ENCODE results near the gene TRAPPC3.

TRAPPC3 gene

DNA sequence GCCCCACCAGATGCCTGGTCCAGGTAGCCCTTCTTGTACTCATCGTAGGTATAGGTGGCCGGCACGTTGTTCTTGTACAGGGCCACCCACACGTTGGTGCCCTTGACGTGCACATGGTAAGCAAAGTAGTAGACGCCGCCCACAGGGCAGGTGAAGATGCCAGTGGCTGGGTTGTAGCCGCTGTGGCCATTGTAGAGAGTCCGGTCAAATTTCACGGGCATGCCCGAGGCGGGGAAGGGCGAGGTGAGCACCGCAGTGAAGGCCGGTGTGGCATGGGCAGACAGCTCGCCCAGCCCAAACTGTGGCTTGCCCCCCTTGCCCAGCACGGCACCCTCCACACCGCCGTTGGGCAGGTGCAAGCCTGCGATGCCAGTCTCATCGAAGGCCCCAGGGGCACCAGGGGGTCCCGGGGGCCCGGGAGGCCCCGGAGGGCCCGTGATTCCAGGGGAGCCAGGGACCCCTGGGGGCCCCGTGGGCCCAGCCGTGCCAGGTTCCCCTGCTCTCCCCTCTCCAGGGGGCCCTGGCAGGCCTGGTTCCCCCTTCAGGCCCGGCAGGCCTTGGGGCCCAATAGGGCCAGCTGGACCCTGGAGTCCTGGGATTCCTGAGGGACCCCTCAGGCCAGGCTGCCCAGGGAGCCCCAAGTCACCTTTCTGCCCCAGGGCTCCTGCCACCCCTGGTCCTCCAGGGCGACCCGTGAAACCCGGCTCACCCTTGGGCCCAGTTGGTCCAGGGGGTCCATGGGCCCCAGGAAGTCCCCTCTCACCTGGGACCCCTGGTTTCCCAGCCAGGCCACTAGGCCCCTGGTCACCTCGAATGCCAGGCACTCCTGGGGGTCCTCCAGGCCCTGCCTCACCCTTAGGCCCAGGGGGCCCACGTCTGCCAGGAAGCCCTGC is 51.3 kb downstream of the TRAPPC3 start:
- DNase-seq: no peak

DNA sequence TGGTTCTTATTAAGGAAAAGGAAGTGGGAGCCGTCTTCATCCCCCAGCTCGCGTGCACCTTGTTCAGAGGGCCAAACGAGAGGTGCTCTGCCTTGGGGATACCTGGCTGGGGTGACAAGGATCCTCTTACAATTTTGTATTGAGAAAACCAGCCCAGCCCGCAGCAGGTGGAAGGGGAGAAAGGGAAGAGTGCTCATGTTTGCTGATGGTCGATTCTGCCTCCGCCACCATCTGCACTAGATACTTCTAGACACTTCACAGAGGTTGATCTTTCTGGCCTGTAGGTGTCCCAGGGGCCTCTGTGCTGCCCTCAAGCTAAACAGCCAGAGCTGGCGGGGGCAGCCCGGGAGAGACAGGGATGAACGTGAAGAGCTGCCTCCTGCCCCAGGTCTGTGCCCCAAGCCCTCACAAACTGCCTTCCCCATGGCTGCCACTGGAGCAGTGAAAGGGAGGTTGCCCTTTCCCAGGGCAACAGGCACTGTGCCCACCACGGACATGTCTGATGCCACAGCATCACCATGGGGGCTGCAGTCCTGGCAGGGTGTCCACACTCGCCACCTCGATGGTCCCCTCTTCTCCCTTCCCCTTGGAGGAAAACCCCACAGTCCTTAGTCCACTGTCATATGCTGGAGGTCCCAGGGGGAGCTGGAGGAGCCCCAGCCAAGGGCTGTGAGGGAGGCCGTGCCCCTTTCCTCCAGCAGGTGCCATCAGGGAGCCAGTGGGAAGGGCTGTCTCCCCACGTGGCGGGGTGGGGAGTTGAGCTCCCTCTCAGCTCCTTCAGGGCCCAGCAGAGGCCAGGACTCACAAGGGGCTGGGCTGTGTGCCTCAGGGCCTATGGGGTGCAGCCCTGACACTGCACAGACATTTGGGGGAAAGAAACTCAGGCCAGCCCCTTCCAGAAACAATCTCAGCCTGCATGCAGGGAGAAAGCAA is 52.5 kb downstream of the TRAPPC3 start:
- DNase-seq: no peak

DNA sequence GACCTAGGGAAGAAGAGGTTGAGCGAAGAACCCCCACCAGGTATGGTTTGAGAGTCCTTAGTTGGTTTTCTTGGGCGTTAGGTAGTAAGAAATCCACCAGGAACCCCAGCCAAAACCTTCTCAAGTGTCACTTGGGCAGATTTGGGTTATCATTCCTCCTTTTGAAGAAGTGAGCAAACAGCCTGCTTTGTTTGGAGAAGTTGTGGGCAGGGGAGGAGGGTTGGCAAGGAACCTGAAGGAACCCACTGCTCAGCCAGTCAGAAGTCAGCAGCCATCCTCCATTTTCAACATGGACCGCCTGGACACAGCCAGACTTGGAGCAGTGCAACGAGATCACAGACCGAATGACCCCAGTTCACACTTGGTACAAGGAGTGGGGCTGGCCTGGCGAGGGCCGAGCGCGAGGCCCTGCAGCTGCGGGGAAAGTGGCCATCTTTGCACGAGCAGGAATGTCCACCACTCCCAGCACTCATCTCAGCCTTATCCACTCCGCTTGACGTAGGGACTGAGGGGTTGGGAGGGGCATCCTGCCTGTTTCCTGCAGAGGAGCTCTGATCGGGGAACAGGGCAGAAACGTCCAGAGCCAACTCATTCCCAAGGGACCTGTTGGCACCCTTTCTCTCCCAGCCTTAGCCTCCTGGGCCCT is 53.4 kb downstream of the TRAPPC3 start:
- no peak for DNase-seq

GRCh38 chr1:36094621-36095061 is 54.6 kb downstream of the TRAPPC3 start:
- no peak for DNase-seq

GRCh38 chr1:36093929-36094328 is 55.4 kb downstream of the TRAPPC3 start:
- DNase-seq: no peak

GRCh38 chr1:36093226-36093625 is 56.1 kb downstream of the TRAPPC3 start:
- no peak for DNase-seq

GRCh38 chr1:36092798-36093185 is 56.5 kb downstream of the TRAPPC3 start:
- DNase-seq: no peak

DNA sequence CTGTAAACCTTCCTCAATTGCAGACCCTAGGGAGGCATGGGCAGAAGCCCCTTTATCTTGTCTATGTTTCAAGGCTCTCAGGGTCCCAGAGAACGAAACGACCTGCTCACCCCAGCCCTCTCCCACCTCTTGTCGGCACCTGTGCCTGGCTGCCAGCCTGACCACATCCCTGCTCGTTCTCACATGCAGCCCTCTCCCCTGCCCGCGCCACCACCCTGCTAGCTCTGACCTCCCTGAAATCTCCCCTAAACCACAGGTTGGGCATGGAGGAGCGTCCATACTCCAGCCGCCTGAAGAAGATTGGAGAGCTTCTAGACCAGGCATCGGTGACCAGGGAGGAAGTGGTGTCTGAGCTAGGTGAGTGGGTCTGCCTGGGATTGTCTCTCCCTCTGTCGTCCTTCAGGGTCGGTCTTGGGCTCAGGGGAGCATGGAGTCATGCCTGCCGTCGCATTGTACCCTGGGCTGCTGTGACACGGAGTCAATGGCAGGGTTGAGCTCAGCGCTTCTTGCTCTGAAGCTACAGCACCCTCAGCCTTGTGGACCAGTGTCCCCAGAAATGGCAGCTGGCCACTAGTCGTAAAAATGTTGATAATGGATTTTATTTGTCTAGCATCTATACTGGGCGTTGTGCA is 57.0 kb downstream of the TRAPPC3 start:
- DNase-seq: no peak

DNA sequence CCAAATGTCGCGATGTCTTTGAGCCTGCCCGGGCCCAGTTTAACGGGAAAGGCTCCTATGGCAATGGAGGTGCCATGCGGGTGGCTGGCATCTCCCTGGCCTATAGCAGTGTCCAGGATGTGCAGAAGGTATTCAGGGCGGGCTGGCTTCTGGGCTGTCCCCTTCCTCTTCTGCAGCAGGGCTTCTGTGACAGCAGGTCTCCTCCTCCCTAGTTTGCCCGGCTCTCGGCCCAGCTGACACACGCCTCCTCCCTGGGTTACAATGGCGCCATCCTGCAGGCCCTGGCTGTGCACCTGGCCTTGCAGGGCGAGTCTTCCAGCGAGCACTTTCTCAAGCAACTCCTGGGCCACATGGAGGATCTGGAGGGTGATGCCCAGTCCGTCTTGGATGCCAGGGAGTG is 57.6 kb downstream of the TRAPPC3 start:
- no peak for DNase-seq

DNA sequence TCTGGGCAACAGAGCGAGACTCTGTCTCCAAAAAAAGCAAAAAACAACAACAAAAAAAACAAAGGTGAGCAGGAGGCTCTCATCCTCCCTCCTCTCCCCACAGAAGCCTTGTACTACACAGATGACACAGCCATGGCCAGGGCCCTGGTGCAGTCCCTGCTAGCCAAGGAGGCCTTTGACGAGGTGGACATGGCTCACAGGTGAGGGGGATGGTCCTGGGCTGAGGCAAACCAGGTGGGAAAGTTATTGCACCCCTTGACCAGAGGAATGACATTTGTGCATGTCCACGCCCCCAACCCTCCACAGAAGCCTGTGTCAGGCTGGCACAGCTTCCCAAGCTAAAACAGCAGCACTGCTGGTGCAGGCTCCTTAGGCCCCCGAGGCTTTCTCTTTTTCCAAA is 58.1 kb downstream of the TRAPPC3 start:
- DNase-seq: no peak

DNA sequence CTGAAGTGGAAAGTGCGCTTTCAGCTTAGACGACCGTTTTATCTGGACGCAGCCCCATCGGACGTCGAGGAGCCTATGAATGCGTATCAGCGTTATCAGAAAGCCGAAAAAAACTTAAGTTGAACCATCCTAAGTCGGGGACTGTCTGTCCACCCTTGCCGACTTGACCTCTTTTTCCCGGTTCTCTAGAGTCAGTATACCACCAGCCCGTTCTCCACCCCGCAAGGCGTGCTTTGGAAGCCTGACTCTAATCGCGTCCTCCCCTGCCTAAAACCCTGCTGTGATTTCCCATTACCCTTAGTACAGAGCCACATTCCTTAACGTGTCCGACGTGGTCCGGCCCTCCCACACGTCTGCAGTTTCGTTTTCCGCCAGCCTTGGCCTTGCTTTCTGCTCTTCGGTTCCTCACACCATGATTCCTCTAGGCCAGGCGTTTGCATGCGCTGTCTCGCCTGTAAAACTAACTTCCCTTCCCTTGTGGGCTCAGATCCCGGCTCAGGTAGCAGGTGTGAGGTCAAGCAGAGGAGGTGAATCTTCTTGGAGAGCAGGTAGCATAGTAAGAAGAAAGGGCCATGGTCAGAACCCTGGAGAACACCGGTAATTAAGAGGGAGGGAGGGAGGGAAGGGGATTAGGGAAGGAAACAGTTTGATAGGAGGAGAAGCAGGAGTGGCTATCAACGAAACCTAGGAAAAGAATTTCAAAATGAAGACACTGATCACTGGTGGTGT is 59.7 kb downstream of the TRAPPC3 start:
- DNase-seq: no peak

DNA sequence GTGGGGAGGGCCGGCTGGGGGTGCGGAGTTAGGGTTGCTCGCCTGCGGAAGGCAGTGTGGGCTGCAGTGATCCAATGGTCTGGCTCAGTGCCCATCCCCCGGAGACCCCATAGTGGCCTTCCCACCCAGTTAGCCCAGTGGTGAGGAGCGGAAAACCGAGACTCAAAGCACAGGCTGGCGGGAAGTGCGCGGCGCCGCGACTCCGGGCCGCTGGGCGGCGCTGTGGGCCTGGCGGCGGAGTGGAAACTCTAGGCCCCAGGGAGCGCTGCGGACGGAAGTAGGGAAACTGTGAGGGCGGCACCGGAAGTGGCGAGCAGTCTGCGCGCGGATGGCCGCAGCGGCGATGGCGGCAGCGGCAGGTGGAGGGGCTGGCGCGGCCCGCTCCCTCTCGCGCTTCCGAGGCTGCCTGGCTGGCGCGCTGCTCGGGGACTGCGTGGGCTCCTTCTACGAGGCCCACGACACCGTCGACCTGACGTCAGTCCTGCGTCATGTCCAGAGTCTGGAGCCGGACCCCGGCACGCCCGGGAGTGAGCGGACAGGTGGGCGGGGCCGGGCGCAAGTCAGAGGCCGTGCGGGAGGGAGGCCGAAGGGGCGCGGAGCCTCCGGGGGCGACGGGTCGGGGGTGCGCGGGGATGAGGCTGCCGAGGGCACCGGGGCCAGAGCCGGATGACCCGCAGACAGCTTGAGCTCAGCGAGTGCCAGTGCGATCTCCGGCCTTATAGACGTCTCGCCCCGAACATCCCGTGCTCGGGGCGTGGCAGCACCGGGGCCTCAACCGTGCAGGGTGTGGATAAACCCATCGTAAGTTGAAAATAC is 60.5 kb downstream of the TRAPPC3 start, which contains the start of gene ADPRS:
TSS of gene ADPRS (plus strand) at position 316 of the 816 bp plus-strand sequence. CDS start at position 329, 13 bp downstream.
- DNase-seq: peak; percentile 86 to 87

- no peak for DNase-seq
These were observed 61.1 kb downstream of the TRAPPC3 start for GRCh38 chr1:36088265-36088576.

DNA sequence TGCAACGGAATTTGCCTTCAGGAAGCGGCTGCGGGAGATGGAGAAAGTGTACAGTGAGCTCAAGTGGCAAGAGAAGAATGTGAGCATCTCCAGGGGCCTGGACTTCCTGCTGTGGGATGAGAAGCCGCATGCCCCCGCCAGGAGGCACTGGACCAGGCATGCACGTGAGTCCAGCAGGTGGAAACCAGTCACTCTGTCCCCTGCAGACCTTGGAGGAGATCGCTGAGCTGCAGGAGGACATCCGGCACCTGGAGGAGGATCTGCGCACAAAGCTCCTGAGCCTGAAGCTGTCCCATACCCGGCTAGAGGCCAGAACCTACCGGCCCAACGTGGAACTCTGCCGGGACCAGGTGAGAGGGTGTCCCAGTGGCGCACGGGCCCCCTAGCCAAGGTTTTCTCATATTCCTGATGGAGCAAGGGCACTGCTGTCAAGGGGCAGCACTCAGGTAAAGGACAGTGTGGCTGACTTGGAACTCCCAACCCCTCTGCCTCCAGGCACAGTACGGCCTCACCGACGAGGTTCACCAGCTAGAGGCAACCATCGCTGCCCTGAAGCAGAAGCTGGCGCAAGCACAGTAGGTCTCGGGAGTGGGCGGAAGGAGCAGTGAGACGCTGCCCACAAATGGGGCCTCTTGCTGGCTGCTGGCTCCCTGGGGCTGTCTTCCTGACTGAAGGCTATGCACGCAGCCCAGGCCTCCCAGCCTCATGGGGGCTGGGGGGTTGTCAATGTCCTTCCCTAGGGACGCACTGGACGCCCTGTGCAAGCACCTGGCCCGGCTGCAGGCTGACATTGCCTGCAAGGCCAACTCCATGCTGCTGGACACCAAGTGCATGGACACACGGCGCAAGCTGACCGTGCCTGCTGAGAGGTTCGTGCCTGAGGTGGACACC is 61.8 kb downstream of the TRAPPC3 start:
- no peak for DNase-seq
